Mesenchymal stem cell (in vitro differentiated cells and primary cell): ENCODE results near the gene STX12.

ENCODE experiments used
- DNase-seq: peaks from one replicate; pipeline ENCODE4 v3.0.0-alpha.2; 2013
- H2AFZ ChIP-seq: one replicate; pipeline ENCODE4 v1.6.1; 2013; ENCODE audit warnings: low read depth, mild to moderate bottlenecking, control low read depth, inconsistent platforms, low read length, moderate library complexity
- H2AK5ac ChIP-seq: 2 replicates; pipeline ENCODE4 v1.6.1; 2013; ENCODE audit warnings: low read length, moderate library complexity, mild to moderate bottlenecking, inconsistent platforms; ENCODE audit not compliant: severe bottlenecking
- H2BK120ac ChIP-seq: one replicate; pipeline ENCODE4 v1.6.1; 2013; ENCODE audit warnings: low read depth, mild to moderate bottlenecking, inconsistent platforms, low read length, moderate library complexity
- H2BK12ac ChIP-seq, 2 experiments: one replicate each; pipeline ENCODE4 v1.6.1; 2013; ENCODE audit warnings: inconsistent platforms in 2 of 2, low read length in 2 of 2, mild to moderate bottlenecking in 2 of 2, moderate library complexity in 2 of 2, control low read depth in 1 of 2
- H2BK15ac ChIP-seq: one replicate; pipeline ENCODE4 v1.6.1; 2013; ENCODE audit warnings: mild to moderate bottlenecking, low read depth, inconsistent platforms; ENCODE audit not compliant: poor library complexity, severe bottlenecking
- H2BK5ac ChIP-seq: 2 replicates; pipeline ENCODE4 v1.6.1; 2013; ENCODE audit warnings: low read depth, mild to moderate bottlenecking, low read length, control low read depth, inconsistent platforms; ENCODE audit not compliant: poor library complexity, severe bottlenecking
- H3K14ac ChIP-seq, 2 experiments: one replicate each; pipeline ENCODE4 v1.6.1; 2013; ENCODE audit warnings: inconsistent platforms in 2 of 2, low read length in 2 of 2, control low read depth in 1 of 2, mild to moderate bottlenecking in 1 of 2, moderate library complexity in 1 of 2
- H3K18ac ChIP-seq, 2 experiments: one replicate each; pipeline ENCODE4 v1.6.1; 2013; ENCODE audit warnings: inconsistent platforms in 2 of 2, low read length in 2 of 2, control low read depth in 1 of 2, low read depth in 1 of 2, mild to moderate bottlenecking in 1 of 2
- H3K23ac ChIP-seq, 2 experiments: one replicate each; pipeline ENCODE4 v1.6.1; 2013; ENCODE audit warnings: inconsistent platforms in 2 of 2, low read length in 2 of 2, mild to moderate bottlenecking in 2 of 2, moderate library complexity in 2 of 2, control low read depth in 1 of 2
- H3K27ac ChIP-seq: 2 replicates; pipeline ENCODE4 v1.5.1; 2013; ENCODE audit warnings: mild to moderate bottlenecking, moderate library complexity, low read length, control low read depth, inconsistent platforms; ENCODE audit not compliant: poor library complexity, severe bottlenecking
- H3K27me3 ChIP-seq, 2 experiments: 2 replicates each; pipeline versions ENCODE4 v1.6.1 to v1.7.0; 2013; ENCODE audit warnings: low read length in 2 of 2, mild to moderate bottlenecking in 2 of 2, moderate library complexity in 2 of 2, control low read depth in 1 of 2, inconsistent platforms in 1 of 2; ENCODE audit not compliant: control insufficient read depth in 1 of 2, insufficient read depth in 1 of 2
- H3K36me3 ChIP-seq, 2 experiments: 2 replicates each; pipeline versions ENCODE4 v1.6.1 to v1.7.0; 2013; ENCODE audit warnings: low read length in 2 of 2, control low read depth in 1 of 2, inconsistent platforms in 1 of 2, low read depth in 1 of 2, mild to moderate bottlenecking in 1 of 2; ENCODE audit not compliant: insufficient read depth in 2 of 2, control insufficient read depth in 1 of 2
- H3K4ac ChIP-seq, 2 experiments: one replicate each; pipeline ENCODE4 v1.6.1; 2013; ENCODE audit warnings: inconsistent platforms in 2 of 2, low read length in 2 of 2, mild to moderate bottlenecking in 2 of 2, moderate library complexity in 2 of 2, control low read depth in 1 of 2, low read depth in 1 of 2
- H3K4me1 ChIP-seq: 2 replicates; pipeline ENCODE4 v1.6.1; 2013; ENCODE audit warnings: low read depth, low read length, control low read depth; ENCODE audit not compliant: control insufficient read depth, insufficient read depth
- H3K4me2 ChIP-seq: 2 replicates; pipeline ENCODE4 v1.6.1; 2013; ENCODE audit warnings: low read length, mild to moderate bottlenecking, inconsistent platforms; ENCODE audit not compliant: poor library complexity, severe bottlenecking
- H3K4me3 ChIP-seq, 2 experiments: 2 replicates each; pipeline versions ENCODE4 v1.5.1 to v1.7.0; 2013; ENCODE audit warnings: low read length in 2 of 2, mild to moderate bottlenecking in 2 of 2, control low read depth in 1 of 2, low read depth in 1 of 2; ENCODE audit not compliant: insufficient read depth in 1 of 2
- H3K79me1 ChIP-seq: replicated peaks from 2 replicates; pipeline ENCODE4 v1.6.1; 2013; ENCODE audit warnings: mild to moderate bottlenecking, control low read depth, low read length, inconsistent platforms; ENCODE audit not compliant: poor library complexity, severe bottlenecking
- H3K9ac ChIP-seq: 2 replicates; pipeline ENCODE4 v1.7.0; 2013; ENCODE audit warnings: mild to moderate bottlenecking, low read length, moderate library complexity
- H3K9me3 ChIP-seq: 2 replicates; pipeline ENCODE4 v1.7.0; 2013; ENCODE audit warnings: mild to moderate bottlenecking, low read length; ENCODE audit not compliant: control insufficient read depth
- H4K8ac ChIP-seq: one replicate; pipeline ENCODE4 v1.6.1; 2013; ENCODE audit warnings: inconsistent platforms, mild to moderate bottlenecking, low read length, moderate library complexity
- H4K91ac ChIP-seq: one replicate; pipeline ENCODE4 v1.6.1; 2013; ENCODE audit warnings: mild to moderate bottlenecking, low read length, inconsistent platforms
- WGBS: methylation state at CpG from one replicate; pipeline ENCODE4 v1.1.7; 2013; ENCODE audit warnings: mixed read lengths; 5-methylcytosine and 5-hydroxymethylcytosine counted together

Gene STX12

DNA sequence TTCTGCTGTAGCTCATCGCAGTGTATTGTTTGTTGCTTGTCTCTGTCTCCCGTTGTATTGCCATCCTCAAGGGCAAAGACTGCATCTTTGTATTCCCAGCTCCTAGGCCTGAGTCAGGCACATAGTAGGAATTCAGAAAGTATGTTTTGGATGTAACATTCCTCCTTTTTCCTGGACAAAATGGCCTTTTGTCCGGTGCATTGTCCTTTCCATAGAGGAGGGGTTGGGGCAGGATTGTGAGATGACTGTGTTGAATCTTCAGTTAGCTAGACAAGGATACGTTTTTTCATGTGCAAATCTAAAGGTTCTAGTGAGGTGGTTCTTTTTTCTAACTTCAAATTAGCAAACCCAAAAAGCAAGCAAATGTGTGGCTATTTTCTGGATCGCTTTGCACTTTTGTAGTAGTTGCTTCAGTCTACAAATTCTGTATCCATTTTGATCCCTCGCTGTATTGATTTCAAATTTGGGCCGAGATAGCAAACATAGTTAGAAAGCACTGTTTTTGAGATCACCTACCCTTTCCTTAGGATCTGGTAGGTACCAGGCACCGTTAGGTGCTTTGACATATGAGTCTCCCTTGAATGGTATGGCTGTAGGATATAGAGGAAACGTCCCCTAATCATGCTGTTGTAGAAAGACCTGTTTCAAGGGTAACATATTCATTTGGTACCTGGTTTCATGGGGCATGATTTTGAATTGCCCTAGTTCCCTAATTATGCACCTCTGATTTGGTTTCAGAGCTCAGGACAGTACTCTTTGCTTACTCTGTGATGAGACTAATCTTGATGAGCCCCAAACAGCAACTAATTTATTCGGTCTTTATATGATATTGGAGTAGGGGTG lies 58.8 kb downstream of the STX12 start:
- no peak overlapping the region for H3K27ac ChIP-seq
- H3K4me1 ChIP-seq = peaks cover 1% of the 10 kb centered on the region
- H2AFZ ChIP-seq = no peak overlapping the region
- H3K4ac ChIP-seq = peak overlapping the region in 1 of 2 experiments; percentile 59
- H3K4me3 ChIP-seq = peak overlapping the region; percentile 96 to 99
- peak overlapping the region; percentile 49 for H2AK5ac ChIP-seq
- H3K79me1 ChIP-seq = peaks cover 4% of the 10 kb centered on the region
- H4K8ac ChIP-seq = no peak overlapping the region
- H3K14ac ChIP-seq = peak overlapping the region in 1 of 2 experiments; percentile 83
- H3K23ac ChIP-seq = no peak overlapping the region
- H4K91ac ChIP-seq = no peak overlapping the region
- 56% methylated on average over 10 of the region's 10 CpGs for WGBS
- H3K36me3 ChIP-seq = peaks cover 7 to 36% of the 10 kb centered on the region in 2 experiments
- no peak overlapping the region for H2BK15ac ChIP-seq
- H3K9me3 ChIP-seq = no peaks in the 10 kb centered on the region
- H2BK12ac ChIP-seq = peak overlapping the region in 1 of 2 experiments; percentile 39
- DNase-seq = peak; percentile 19
- peak overlapping the region; percentile 72 for H3K4me2 ChIP-seq
- H3K27me3 ChIP-seq = no peaks in the 10 kb centered on the region
- no peak overlapping the region for H2BK120ac ChIP-seq
- H3K18ac ChIP-seq = no peak overlapping the region
- H3K9ac ChIP-seq = peak overlapping the region; percentile 100
- H2BK5ac ChIP-seq = no peak overlapping the region

DNA sequence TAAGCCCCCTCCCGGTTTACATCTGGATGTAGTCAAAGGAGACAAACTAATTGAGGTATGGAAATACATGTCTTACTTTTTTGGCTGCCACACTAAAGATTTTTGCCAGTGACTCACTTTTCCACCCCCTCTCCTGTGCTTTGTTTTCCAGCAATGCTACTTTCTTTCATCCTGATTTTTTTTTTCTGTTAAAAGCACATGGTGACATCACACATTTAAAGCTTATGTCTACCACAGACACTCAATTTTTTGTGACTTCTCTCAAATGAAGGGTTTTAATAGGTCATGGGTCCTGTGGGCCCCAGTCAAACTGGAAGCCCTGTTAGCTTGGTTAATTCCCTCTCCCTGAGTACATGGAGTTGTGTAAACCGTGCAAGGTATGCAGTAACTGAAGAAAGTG lies 59.7 kb downstream of the STX12 start:
- Histone ChIP-seq H2BK120ac (no peak overlapping the region), H2AFZ (no peak overlapping the region), H3K79me1 (peaks cover 4% of the 10 kb centered on the region), H3K14ac (no peak overlapping the region), H3K27ac (no peak overlapping the region), H2AK5ac (peak overlapping the region; percentile 48), H3K18ac (no peak overlapping the region), H3K36me3 (peaks cover 7 to 38% of the 10 kb centered on the region in 2 experiments), H3K4ac (no peak overlapping the region), H4K8ac (no peak overlapping the region), H2BK12ac (no peak overlapping the region), H3K27me3 (no peaks in the 10 kb centered on the region), H3K23ac (no peak overlapping the region), H3K9me3 (no peaks in the 10 kb centered on the region), H4K91ac (no peak overlapping the region), H3K4me3 (peak overlapping the region in 1 of 2 experiments; percentile 99), H3K9ac (peak overlapping the region; percentile 100), H2BK15ac (no peak overlapping the region), H2BK5ac (no peak overlapping the region), H3K4me2 (peak overlapping the region; percentile 29), H3K4me1 (peaks cover 1% of the 10 kb centered on the region)
- peak; percentile 14 for DNase-seq
- whole genome bisulfite sequencing = 100% methylated on average over 2 of the region's 2 CpGs

DNA sequence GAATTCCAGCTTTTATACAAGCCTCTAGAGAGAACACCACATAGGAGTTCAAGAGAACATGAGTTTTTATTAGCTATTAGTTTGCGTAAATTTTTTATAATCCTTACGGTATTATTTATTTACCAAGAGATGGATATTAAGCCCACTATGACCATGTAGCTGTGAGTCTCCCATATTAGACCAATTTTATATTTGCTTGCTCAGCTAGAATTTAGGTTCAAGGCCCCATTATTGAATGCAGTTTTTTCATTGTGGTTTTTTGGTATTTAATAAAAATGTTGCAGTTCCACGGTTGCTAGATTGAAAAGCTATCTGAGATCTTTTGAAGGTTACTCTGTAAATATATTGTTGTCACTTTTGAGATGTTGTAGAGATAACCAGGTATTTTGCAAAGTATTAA lies 60.5 kb downstream of the STX12 start:
- no peak overlapping the region for H3K18ac ChIP-seq
- peaks cover 7 to 38% of the 10 kb centered on the region in 2 experiments for H3K36me3 ChIP-seq
- 100% methylated on average over 1 of the region's 3 CpGs for WGBS
- H2BK15ac ChIP-seq = no peak overlapping the region
- H3K14ac ChIP-seq = no peak overlapping the region
- no peak overlapping the region for H2BK5ac ChIP-seq
- peaks cover 4% of the 10 kb centered on the region for H3K79me1 ChIP-seq
- no peak overlapping the region for H2BK120ac ChIP-seq
- DNase-seq = no peak
- H4K91ac ChIP-seq = no peak overlapping the region
- H3K4ac ChIP-seq = no peak overlapping the region
- H2BK12ac ChIP-seq = no peak overlapping the region
- H3K9ac ChIP-seq = peak overlapping the region; percentile 100
- no peaks in the 10 kb centered on the region for H3K9me3 ChIP-seq
- no peak overlapping the region for H2AFZ ChIP-seq
- peaks cover 1% of the 10 kb centered on the region for H3K4me1 ChIP-seq
- H2AK5ac ChIP-seq = no peak overlapping the region
- no peak overlapping the region for H3K4me3 ChIP-seq
- H3K4me2 ChIP-seq = no peak overlapping the region
- H3K23ac ChIP-seq = no peak overlapping the region
- H4K8ac ChIP-seq = no peak overlapping the region
- H3K27me3 ChIP-seq = no peaks in the 10 kb centered on the region
- no peak overlapping the region for H3K27ac ChIP-seq

DNA sequence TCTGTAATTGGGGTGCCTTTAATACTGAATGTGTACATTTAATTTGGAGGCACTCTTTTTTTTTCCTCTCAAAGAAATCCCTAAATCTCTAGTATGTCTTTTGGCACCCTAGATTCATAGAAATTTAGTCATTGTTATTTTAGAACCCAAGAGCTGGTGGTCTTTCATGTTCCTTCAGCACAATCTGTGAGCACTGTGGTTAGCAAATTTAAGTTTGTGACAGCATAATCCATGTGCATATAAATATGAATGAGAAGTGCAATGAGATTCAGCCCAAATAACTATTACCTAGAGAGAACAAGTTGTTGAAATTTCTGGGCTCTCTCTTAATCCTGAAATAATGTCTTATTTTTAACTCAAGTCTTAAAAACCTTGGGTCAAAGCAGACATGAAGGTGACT lies 62.0 kb downstream of the STX12 start:
- Histone ChIP-seq H3K23ac (no peak overlapping the region), H2AFZ (no peak overlapping the region), H3K79me1 (peaks cover 5% of the 10 kb centered on the region), H3K4me2 (no peak overlapping the region), H3K27me3 (no peaks in the 10 kb centered on the region), H2AK5ac (no peak overlapping the region), H3K9me3 (no peaks in the 10 kb centered on the region), H3K9ac (peak overlapping the region; percentile 46), H2BK5ac (no peak overlapping the region), H3K14ac (no peak overlapping the region), H2BK120ac (no peak overlapping the region), H3K4ac (no peak overlapping the region), H3K18ac (no peak overlapping the region), H2BK12ac (no peak overlapping the region), H2BK15ac (no peak overlapping the region), H3K27ac (no peak overlapping the region), H3K36me3 (peaks cover 16 to 54% of the 10 kb centered on the region in 2 experiments), H3K4me3 (no peak overlapping the region), H4K8ac (no peak overlapping the region), H4K91ac (no peak overlapping the region), H3K4me1 (peaks cover 1% of the 10 kb centered on the region)
- DNase-seq = no peak
